ENCODE results near the gene TP53I11.

Gene TP53I11

GRCh38 chr11:44901786-44902185 lies 48.9 kb downstream of the TP53I11 start:
- Histone ChIP-seq H2AFZ (ENCODE audit: low read length) (no peak overlapping the region), H3K4me1 (ENCODE audit: low read length) (no peaks in the 10 kb centered on the region), H3K27me3 (replicated peaks; ENCODE audit: insufficient read depth, low read length) (no peaks in the 10 kb centered on the region), H4K20me1 (ENCODE audit: insufficient read depth, low read length) (no peaks in the 10 kb centered on the region), H3K4me2 (ENCODE audit: low read depth, low read length) (no peak overlapping the region), H3F3A (ENCODE audit: insufficient read depth, low read length) (no peaks in the 10 kb centered on the region), H3K9ac (ENCODE audit: low read length) (no peak overlapping the region), H3K27ac (ENCODE audit: low read length) (no peak overlapping the region), H3K9me2 (replicated peaks; ENCODE audit: insufficient read depth, low read length) (no peaks in the 10 kb centered on the region), H3K36me3 (replicated peaks; ENCODE audit: insufficient read depth, low read length) (no peaks in the 10 kb centered on the region), H3K9me3 (replicated peaks; ENCODE audit: insufficient read depth, low read length) (no peaks in the 10 kb centered on the region), H3K4me3 (ENCODE audit: low read length) (no peak overlapping the region), H3K79me2 (ENCODE audit: low read length) (no peaks in the 10 kb centered on the region)
- TF ChIP-seq EZH2phosphoT487 (IDR thresholded peaks at IDR 0.05; ENCODE audit: low read length) (no peak), EZH2 (optimal IDR thresholded peaks at IDR 0.05; ENCODE audit: low read depth, low read length) (no peak), CTCF (IDR thresholded peaks at IDR 0.05; ENCODE audit: low read length) (no peak)
- DNase-seq, result no peak

GRCh38 chr11:44901120-44901633 lies 49.5 kb downstream of the TP53I11 start:
- Histone ChIP-seq H3K9me2 (replicated peaks; ENCODE audit: insufficient read depth, low read length) (no peaks in the 10 kb centered on the region), H3K27me3 (replicated peaks; ENCODE audit: insufficient read depth, low read length) (no peaks in the 10 kb centered on the region), H3K4me3 (ENCODE audit: low read length) (no peak overlapping the region), H3K27ac (ENCODE audit: low read length) (no peak overlapping the region), H2AFZ (ENCODE audit: low read length) (no peak overlapping the region), H4K20me1 (ENCODE audit: insufficient read depth, low read length) (no peaks in the 10 kb centered on the region), H3K36me3 (replicated peaks; ENCODE audit: insufficient read depth, low read length) (no peaks in the 10 kb centered on the region), H3K4me1 (ENCODE audit: low read length) (no peaks in the 10 kb centered on the region), H3K9ac (ENCODE audit: low read length) (no peak overlapping the region), H3K9me3 (replicated peaks; ENCODE audit: insufficient read depth, low read length) (no peaks in the 10 kb centered on the region), H3F3A (ENCODE audit: insufficient read depth, low read length) (no peaks in the 10 kb centered on the region), H3K79me2 (ENCODE audit: low read length) (no peaks in the 10 kb centered on the region), H3K4me2 (ENCODE audit: low read depth, low read length) (no peak overlapping the region)
- DNase-seq, result no peak
- TF ChIP-seq EZH2phosphoT487 (IDR thresholded peaks at IDR 0.05; ENCODE audit: low read length) (no peak), CTCF (IDR thresholded peaks at IDR 0.05; ENCODE audit: low read length) (no peak), EZH2 (optimal IDR thresholded peaks at IDR 0.05; ENCODE audit: low read depth, low read length) (no peak)

GRCh38 chr11:44899959-44900358 lies 50.7 kb downstream of the TP53I11 start:
- Histone ChIP-seq H3K4me1 (ENCODE audit: low read length) (no peaks in the 10 kb centered on the region), H3K4me2 (ENCODE audit: low read depth, low read length) (peak overlapping the region; percentile 13; the same call in 1 of the 2 replicates), H3K36me3 (replicated peaks; ENCODE audit: insufficient read depth, low read length) (no peaks in the 10 kb centered on the region), H3K79me2 (ENCODE audit: low read length) (no peaks in the 10 kb centered on the region), H3K9ac (ENCODE audit: low read length) (no peak overlapping the region), H3K4me3 (ENCODE audit: low read length) (no peak overlapping the region), H2AFZ (ENCODE audit: low read length) (peak overlapping the region; percentile 27; the same call in 1 of the 2 replicates), H3F3A (ENCODE audit: insufficient read depth, low read length) (no peaks in the 10 kb centered on the region), H3K9me2 (replicated peaks; ENCODE audit: insufficient read depth, low read length) (no peaks in the 10 kb centered on the region), H3K27me3 (replicated peaks; ENCODE audit: insufficient read depth, low read length) (no peaks in the 10 kb centered on the region), H3K9me3 (replicated peaks; ENCODE audit: insufficient read depth, low read length) (no peaks in the 10 kb centered on the region), H3K27ac (ENCODE audit: low read length) (no peak overlapping the region), H4K20me1 (ENCODE audit: insufficient read depth, low read length) (no peaks in the 10 kb centered on the region)
- DNase-seq, result peak; percentile 42
- TF ChIP-seq CTCF (IDR thresholded peaks at IDR 0.05; ENCODE audit: low read length) (no peak), EZH2phosphoT487 (IDR thresholded peaks at IDR 0.05; ENCODE audit: low read length) (no peak), EZH2 (optimal IDR thresholded peaks at IDR 0.05; ENCODE audit: low read depth, low read length) (no peak)
